ENCODE results near the gene RBM47.

RBM47 gene

DNA sequence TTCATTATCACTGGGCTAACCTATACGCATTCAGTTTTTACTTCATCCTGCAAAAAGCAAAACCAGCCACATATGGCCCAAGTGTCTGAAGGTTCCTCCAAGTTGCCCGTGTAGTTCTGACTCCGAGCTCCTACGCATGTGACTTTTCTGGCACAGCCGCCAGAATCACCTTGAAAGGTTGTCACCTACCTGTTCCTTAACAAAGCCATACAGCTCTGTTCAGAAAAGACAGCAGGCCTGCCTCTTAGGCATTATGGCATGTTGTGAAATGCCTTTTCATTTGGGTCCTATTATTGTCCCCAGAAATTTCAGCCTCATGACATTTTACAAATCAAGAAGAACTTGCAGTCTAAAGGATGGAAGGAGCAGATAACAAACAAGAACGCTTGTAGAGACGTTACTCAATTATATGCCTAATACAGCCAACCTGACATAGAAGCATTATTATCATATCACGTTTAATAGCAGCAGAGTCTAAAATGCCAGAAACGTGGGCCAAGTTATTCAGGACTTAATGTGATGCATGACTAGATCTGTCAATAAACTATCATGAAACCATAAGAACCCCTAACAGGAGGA lies 118.5 kb downstream of the RBM47 start:
- Histone ChIP-seq H3K9me3 (ENCODE audit: control insufficient read depth, insufficient read depth, low read depth, low read length) (no peaks in the 10 kb centered on the region), H3K36me3 (ENCODE audit: control insufficient read depth, insufficient read depth, low read length) (peaks cover 8% of the 10 kb centered on the region; the same call in 1 of the 2 replicates), H3K4me1 (ENCODE audit: control insufficient read depth, insufficient read depth, low read length) (peaks cover 22% of the 10 kb centered on the region), H3K9ac (ENCODE audit: low read length) (no peak overlapping the region), H3K27me3 (ENCODE audit: control insufficient read depth, insufficient read depth, low read length) (no peaks in the 10 kb centered on the region), H3K27ac (ENCODE audit: low read depth, low read length) (no peak overlapping the region), H3K4me3 (ENCODE audit: low read depth, low read length) (no peak overlapping the region)

DNA sequence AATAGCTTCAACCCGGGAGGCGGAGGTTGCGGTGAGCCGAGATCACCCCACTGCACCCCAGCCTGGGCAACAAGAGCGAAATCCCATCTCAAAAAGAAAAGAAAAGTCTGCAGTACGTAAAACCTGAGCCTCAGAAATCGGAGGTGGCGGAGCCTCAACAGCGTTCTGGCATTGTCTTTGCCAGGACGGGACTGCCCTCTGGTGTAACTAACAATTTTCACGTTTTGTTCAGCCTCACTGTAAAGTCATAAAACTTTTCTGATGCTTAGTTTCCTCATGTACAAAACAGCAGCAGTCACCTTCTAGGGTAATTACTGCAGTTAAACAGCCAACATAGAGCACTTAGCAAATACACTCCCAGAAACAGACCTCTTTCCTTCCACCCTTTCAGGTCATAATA lies 121.7 kb downstream of the RBM47 start:
- Histone ChIP-seq H3K27ac (ENCODE audit: low read depth, low read length) (no peak overlapping the region), H3K27me3 (ENCODE audit: control insufficient read depth, insufficient read depth, low read length) (no peaks in the 10 kb centered on the region), H3K36me3 (ENCODE audit: control insufficient read depth, insufficient read depth, low read length) (peaks cover 12% of the 10 kb centered on the region), H3K4me3 (ENCODE audit: low read depth, low read length) (no peak overlapping the region), H3K9me3 (ENCODE audit: control insufficient read depth, insufficient read depth, low read depth, low read length) (no peaks in the 10 kb centered on the region), H3K4me1 (ENCODE audit: control insufficient read depth, insufficient read depth, low read length) (no peaks in the 10 kb centered on the region), H3K9ac (ENCODE audit: low read length) (no peak overlapping the region)

DNA sequence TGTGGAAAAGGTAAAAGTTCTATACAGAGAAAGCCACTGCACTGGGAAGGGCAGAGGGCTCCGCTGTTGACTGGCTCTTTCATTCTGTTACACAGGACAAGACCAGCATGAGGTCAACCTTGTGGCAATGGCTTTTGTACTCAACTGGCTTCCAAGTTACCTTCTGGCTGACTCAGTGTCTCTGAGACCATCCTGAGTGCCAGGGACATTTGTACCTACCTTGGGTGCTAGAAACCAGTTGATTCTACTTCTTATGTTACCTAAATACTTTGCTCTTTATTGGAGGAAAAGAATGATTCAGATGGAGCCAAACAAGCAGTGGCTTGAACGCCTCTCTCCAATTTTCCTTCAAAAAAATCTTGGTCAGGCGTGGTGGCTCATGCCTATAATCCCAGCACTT lies 123.2 kb downstream of the RBM47 start:
- Histone ChIP-seq H3K9me3 (ENCODE audit: control insufficient read depth, insufficient read depth, low read depth, low read length) (no peaks in the 10 kb centered on the region), H3K4me3 (ENCODE audit: low read depth, low read length) (no peak overlapping the region), H3K27me3 (ENCODE audit: control insufficient read depth, insufficient read depth, low read length) (no peaks in the 10 kb centered on the region), H3K27ac (ENCODE audit: low read depth, low read length) (no peak overlapping the region), H3K36me3 (ENCODE audit: control insufficient read depth, insufficient read depth, low read length) (peaks cover 12% of the 10 kb centered on the region), H3K9ac (ENCODE audit: low read length) (no peak overlapping the region), H3K4me1 (ENCODE audit: control insufficient read depth, insufficient read depth, low read length) (no peaks in the 10 kb centered on the region)

DNA sequence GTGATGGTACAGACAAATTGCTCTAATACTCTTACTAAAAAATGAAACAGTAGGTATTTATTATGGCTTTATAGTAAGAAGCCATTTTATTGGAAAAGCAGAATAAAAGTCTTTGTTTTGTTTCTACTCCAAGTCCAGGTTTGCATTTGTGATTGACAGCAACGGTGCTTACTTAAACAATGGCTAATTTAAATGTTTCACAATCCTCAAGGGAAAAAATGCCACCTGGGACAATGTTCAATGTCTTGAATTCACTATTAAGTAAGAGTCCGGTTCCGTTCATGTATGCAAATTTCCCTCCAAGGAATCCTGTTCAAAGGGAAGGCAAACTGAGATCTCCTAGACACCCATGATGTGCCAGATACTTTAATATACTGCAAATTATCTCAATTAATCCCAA lies 123.6 kb downstream of the RBM47 start:
- H3K4me3 ChIP-seq (ENCODE audit: low read depth, low read length), result no peak overlapping the region
- no peaks in the 10 kb centered on the region for H3K27me3 ChIP-seq (ENCODE audit: control insufficient read depth, insufficient read depth, low read length)
- H3K27ac ChIP-seq (ENCODE audit: low read depth, low read length), result no peak overlapping the region
- no peak overlapping the region for H3K9ac ChIP-seq (ENCODE audit: low read length)
- no peaks in the 10 kb centered on the region for H3K4me1 ChIP-seq (ENCODE audit: control insufficient read depth, insufficient read depth, low read length)
- H3K9me3 ChIP-seq (ENCODE audit: control insufficient read depth, insufficient read depth, low read depth, low read length), result no peaks in the 10 kb centered on the region
- peaks cover 8% of the 10 kb centered on the region for H3K36me3 ChIP-seq (ENCODE audit: control insufficient read depth, insufficient read depth, low read length)

DNA sequence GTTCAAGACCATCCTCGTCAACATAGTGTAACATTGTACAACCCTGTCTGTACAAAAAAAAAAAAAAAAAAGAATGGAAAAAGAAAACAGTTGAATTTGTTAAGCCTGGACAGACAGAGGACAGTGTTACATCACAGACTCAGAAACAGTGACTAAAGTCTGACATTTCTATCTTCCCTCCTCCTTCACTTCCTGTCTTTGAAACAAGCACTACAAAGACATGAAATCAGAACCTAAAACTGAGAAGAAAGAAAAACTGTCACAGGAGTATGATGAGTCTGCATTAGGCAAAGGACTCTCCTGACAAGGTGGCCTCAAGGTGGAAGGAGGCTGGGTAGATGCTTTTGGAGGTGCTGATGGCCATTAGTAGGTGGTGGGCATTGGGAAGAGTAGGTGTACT lies 126.7 kb downstream of the RBM47 start:
- H3K4me1 ChIP-seq (ENCODE audit: control insufficient read depth, insufficient read depth, low read length), result no peaks in the 10 kb centered on the region
- H3K4me3 ChIP-seq (ENCODE audit: low read depth, low read length), result no peak overlapping the region
- H3K9me3 ChIP-seq (ENCODE audit: control insufficient read depth, insufficient read depth, low read depth, low read length), result no peaks in the 10 kb centered on the region
- H3K27ac ChIP-seq (ENCODE audit: low read depth, low read length), result no peak overlapping the region
- H3K9ac ChIP-seq (ENCODE audit: low read length), result no peak overlapping the region
- no peaks in the 10 kb centered on the region for H3K27me3 ChIP-seq (ENCODE audit: control insufficient read depth, insufficient read depth, low read length)
- H3K36me3 ChIP-seq (ENCODE audit: control insufficient read depth, insufficient read depth, low read length), result peaks cover 4% of the 10 kb centered on the region; the same call in 1 of the 2 replicates

DNA sequence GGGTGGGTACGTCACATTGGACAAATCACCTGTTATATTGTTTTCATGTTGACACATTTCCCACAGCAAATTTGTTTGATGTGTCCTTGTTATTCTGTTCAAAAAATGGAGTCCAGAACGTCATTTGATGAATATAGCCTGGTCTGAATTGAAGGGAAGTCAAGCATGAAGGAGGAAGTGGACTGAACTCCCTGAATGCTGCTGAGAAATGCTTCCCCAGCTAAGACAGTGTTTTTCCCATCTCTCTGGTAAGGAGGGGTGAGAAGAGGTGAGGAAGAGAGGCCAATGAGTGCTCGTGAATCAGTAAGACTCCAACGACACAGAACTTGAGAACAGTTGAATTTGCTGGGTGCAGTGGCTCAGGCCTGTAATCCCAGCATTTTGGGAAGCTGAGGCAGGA lies 127.4 kb downstream of the RBM47 start:
- H3K4me3 ChIP-seq (ENCODE audit: low read depth, low read length), result no peak overlapping the region
- H3K4me1 ChIP-seq (ENCODE audit: control insufficient read depth, insufficient read depth, low read length), result no peaks in the 10 kb centered on the region
- no peak overlapping the region for H3K9ac ChIP-seq (ENCODE audit: low read length)
- peaks cover 4% of the 10 kb centered on the region; the same call in 1 of the 2 replicates for H3K36me3 ChIP-seq (ENCODE audit: control insufficient read depth, insufficient read depth, low read length)
- H3K27me3 ChIP-seq (ENCODE audit: control insufficient read depth, insufficient read depth, low read length), result no peaks in the 10 kb centered on the region
- H3K9me3 ChIP-seq (ENCODE audit: control insufficient read depth, insufficient read depth, low read depth, low read length), result no peaks in the 10 kb centered on the region
- H3K27ac ChIP-seq (ENCODE audit: low read depth, low read length), result no peak overlapping the region

DNA sequence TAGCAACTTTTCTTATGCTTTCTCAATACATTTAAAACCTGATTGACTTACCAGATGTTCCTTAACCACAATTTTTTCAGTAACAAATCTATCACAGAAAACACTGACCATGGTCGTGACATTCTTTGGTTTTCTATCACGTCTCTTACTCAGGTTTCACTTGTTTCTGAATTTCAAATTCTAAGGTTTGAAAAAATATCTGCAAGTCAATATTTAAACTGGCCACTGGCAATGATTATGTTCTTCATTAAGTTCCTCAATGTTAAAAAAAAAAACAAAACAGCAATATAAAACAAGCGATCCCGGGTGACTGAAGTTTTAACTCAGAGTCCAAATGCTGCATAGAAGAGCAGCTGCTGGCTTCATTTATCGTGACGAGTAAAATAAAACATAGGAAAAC lies 128.9 kb downstream of the RBM47 start:
- Histone ChIP-seq H3K4me1 (ENCODE audit: control insufficient read depth, insufficient read depth, low read length) (no peaks in the 10 kb centered on the region), H3K9me3 (ENCODE audit: control insufficient read depth, insufficient read depth, low read depth, low read length) (no peaks in the 10 kb centered on the region), H3K9ac (ENCODE audit: low read length) (no peak overlapping the region), H3K27me3 (ENCODE audit: control insufficient read depth, insufficient read depth, low read length) (no peaks in the 10 kb centered on the region), H3K36me3 (ENCODE audit: control insufficient read depth, insufficient read depth, low read length) (peaks cover 4% of the 10 kb centered on the region; the same call in 1 of the 2 replicates), H3K27ac (ENCODE audit: low read depth, low read length) (no peak overlapping the region), H3K4me3 (ENCODE audit: low read depth, low read length) (no peak overlapping the region)

DNA sequence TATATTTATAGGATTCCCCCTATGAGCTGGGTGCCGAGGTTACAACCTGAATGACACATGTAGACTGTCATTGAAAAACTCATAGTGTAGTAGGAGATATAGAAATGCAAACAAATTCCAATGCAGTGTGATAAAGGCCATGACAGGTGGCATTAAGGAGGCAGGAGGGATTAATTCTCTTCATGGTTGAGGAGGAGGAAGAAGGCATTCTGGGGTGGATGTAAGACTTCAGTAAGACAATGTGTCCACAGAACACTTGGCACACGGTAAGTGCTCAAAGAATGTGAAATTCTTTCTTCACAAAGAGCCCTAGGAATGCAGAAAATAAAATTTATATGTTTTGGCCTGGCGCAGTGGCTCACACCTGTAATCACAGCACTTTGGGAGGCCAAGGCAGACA lies 136.5 kb downstream of the RBM47 start:
- Histone ChIP-seq H3K27me3 (ENCODE audit: control insufficient read depth, insufficient read depth, low read length) (no peaks in the 10 kb centered on the region), H3K4me3 (ENCODE audit: low read depth, low read length) (no peak overlapping the region), H3K4me1 (ENCODE audit: control insufficient read depth, insufficient read depth, low read length) (peaks cover 4% of the 10 kb centered on the region; the same call in 1 of the 2 replicates), H3K27ac (ENCODE audit: low read depth, low read length) (no peak overlapping the region), H3K9me3 (ENCODE audit: control insufficient read depth, insufficient read depth, low read depth, low read length) (no peaks in the 10 kb centered on the region), H3K9ac (ENCODE audit: low read length) (no peak overlapping the region), H3K36me3 (ENCODE audit: control insufficient read depth, insufficient read depth, low read length) (no peaks in the 10 kb centered on the region)

DNA sequence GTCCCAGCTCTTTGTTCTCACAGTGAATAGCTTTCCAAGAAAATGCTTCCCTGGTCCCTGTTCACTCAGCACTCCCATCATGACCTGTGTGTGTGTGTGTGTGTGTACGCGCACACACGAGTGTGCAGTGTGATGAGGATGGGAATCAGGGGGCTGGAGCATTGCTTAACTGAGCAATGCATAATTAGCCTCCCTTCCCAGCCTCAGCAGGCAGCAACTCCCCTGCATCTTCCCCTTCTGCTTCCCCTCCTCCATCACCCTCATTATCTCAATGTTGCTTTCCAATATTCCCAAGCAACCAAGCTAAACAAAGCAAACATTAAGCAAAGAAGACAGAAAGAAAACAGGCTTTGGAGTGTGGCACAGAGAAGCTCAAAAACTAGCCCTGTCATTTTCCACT lies 137.0 kb downstream of the RBM47 start:
- Histone ChIP-seq H3K36me3 (ENCODE audit: control insufficient read depth, insufficient read depth, low read length) (no peaks in the 10 kb centered on the region), H3K4me3 (ENCODE audit: low read depth, low read length) (no peak overlapping the region), H3K9ac (ENCODE audit: low read length) (no peak overlapping the region), H3K4me1 (ENCODE audit: control insufficient read depth, insufficient read depth, low read length) (peaks cover 4% of the 10 kb centered on the region; the same call in 1 of the 2 replicates), H3K9me3 (ENCODE audit: control insufficient read depth, insufficient read depth, low read depth, low read length) (no peaks in the 10 kb centered on the region), H3K27me3 (ENCODE audit: control insufficient read depth, insufficient read depth, low read length) (no peaks in the 10 kb centered on the region), H3K27ac (ENCODE audit: low read depth, low read length) (no peak overlapping the region)

DNA sequence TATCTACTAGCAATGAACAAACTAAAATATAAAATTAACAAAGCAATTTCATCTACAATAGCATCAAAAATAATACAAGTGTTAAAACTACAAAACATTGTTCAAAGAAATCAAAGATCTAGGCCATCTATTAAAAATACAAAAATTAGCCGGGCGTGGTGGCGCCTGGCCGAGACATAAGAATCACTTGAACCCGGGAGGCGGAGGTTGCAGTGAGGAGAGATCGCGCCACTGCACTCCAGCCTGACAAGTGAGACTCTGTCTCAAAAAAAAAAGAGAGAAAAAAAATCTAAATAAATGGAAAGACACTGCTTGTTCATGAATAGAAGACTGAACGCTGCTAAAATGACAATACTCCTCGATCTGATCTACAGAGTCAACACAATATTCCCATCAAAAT lies 139.2 kb downstream of the RBM47 start:
- Histone ChIP-seq H3K9ac (ENCODE audit: low read length) (no peak overlapping the region), H3K27ac (ENCODE audit: low read depth, low read length) (no peak overlapping the region), H3K4me1 (ENCODE audit: control insufficient read depth, insufficient read depth, low read length) (peaks cover 4% of the 10 kb centered on the region; the same call in 1 of the 2 replicates), H3K27me3 (ENCODE audit: control insufficient read depth, insufficient read depth, low read length) (no peaks in the 10 kb centered on the region), H3K4me3 (ENCODE audit: low read depth, low read length) (no peak overlapping the region), H3K9me3 (ENCODE audit: control insufficient read depth, insufficient read depth, low read depth, low read length) (0 out of 2 replicates have a peak, but pooled peaks cover 3% of the 10 kb centered on the region), H3K36me3 (ENCODE audit: control insufficient read depth, insufficient read depth, low read length) (no peaks in the 10 kb centered on the region)

DNA sequence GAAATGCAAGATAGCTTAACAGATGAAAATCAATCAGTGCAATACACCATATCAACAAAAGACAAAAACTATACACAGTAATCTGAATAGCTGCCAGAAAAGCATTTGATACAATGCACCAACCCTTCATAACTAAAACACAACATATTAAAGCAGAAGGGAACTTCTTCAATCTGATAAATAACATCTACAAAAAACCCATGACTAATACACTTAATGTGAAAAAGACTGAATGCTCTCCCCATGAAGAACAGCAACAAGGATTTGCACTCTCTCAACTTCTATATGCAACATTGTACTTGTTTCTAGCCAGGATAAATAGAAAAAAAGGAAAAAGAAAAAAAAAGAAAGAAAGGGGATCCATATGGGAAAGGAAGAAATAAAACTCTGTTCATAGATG lies 139.7 kb downstream of the RBM47 start:
- H3K9ac ChIP-seq (ENCODE audit: low read length), result no peak overlapping the region
- H3K4me1 ChIP-seq (ENCODE audit: control insufficient read depth, insufficient read depth, low read length), result peaks cover 6% of the 10 kb centered on the region
- H3K27ac ChIP-seq (ENCODE audit: low read depth, low read length), result no peak overlapping the region
- H3K27me3 ChIP-seq (ENCODE audit: control insufficient read depth, insufficient read depth, low read length), result no peaks in the 10 kb centered on the region
- H3K9me3 ChIP-seq (ENCODE audit: control insufficient read depth, insufficient read depth, low read depth, low read length), result 0 out of 2 replicates have a peak, but pooled peaks cover 3% of the 10 kb centered on the region
- H3K4me3 ChIP-seq (ENCODE audit: low read depth, low read length), result no peak overlapping the region
- no peaks in the 10 kb centered on the region for H3K36me3 ChIP-seq (ENCODE audit: control insufficient read depth, insufficient read depth, low read length)

All from HUES6 (cell line).